GM19328 (cell line): ENCODE results near the gene CEMIP.
A peak's percentile ranks its signal among the peaks of the same experiment; 100 is the strongest.

ENCODE experiments used
- ATAC-seq: cut with Tn5 transposase; IDR thresholded peaks from one replicate; pipeline ENCODE4 v1.9.1; 2021; ENCODE audit warnings: mild to moderate bottlenecking, moderate library complexity; ENCODE audit not compliant: unreplicated experiment

The CEMIP gene

GRCh38 chr15:80970018-80970657 is 191.0 kb downstream of the CEMIP start:
- ATAC-seq = no peak

DNA sequence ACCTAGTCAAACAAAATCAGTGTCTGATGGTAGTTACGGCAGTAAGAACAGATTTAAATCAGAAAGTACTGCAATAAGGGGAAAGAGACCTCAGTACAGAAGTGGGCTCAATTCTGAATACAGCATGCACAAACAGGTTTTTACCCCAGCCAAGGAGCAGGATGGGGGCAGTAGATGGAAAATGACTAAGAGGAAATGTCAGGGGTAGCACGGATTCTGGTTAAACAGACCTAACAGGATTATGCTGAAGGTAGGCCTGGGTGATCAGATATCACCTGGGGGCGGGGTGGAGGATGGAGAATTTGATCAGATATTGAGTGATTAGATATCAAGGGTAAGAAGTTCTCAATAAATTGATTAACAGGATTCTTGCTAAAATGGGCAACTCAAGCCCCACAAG is 191.5 kb downstream of the CEMIP start:
- ATAC-seq = no peak

DNA sequence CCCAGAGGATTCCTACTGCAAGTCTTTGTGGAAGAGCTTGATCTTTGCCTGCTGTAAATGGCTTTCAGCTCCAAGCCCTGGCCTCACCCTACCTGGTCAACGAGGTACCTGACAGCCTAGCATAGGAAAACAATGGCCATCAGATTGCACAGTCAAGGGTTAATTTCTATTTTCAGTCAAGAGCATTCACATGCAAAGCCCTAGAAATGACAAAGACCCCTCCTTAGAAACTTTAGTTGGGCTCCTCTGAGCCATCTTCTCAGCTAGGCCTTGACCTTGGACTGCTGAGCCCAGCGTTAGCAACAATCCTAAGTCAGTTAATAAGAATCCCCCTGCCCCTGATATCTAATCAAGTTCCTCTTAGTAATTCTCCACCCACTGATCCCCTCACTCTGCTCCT is 192.0 kb downstream of the CEMIP start:
- ATAC-seq = no peak

GRCh38 chr15:80972276-80972675 is 193.1 kb downstream of the CEMIP start:
- no peak for ATAC-seq

DNA sequence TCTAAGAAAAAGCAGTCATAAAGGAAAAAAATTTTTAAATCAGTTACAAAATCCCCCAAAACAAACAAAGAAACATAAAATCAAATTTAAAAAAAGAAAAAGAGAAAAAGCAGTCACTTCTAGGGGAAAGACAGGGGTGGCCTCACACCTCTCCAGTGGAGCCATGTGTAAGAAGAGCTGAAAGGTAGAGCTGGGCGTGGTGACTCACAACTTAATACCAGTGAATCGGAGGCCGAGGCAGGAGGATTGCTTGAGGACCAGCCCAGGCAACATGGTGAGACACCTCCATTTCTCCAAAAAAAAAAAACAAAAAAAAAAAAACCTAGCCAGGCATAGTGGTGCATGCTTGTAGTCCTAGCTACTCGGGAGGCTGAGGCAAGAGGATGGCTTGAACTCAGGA is 195.7 kb downstream of the CEMIP start:
- no peak for ATAC-seq

DNA sequence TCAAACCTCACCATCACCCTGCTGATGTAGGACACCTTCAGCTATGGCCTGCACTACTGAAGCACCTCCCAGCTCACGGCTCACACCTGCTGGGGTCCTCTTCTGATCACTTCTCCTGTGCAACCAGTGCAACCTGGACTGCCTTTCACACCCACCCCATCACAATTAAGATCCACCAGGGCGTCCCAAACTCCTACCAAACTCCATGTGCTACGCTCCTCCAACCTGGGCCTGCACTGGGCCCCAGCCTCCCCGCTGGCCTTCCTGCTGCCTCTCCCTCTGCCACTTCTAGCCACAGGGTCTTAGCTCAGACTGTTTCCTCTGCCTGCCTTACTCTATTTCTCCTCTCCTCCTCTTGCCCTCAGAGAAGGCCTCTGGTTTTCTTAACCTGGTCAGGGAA is 197.7 kb downstream of the CEMIP start:
- no peak for ATAC-seq

DNA sequence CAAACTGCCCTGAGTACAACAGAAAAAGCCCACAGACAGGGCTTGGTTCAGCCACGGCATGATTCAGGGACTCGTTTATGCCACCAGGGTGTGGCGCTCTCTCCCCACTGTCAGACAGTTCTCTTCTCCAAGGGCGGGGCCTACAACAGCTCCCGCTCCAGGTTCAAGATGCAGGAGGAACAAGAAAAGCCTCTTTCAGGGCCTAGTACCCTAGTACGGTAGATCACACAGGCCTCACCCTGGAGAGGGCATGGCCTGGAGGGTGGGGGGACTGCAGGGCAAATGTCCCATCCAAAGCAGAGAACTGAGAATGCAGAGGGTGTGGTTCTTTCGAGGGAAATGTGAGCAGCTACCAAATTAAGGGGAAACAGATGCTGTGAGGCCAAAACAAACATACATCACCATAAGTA is 198.5 kb downstream of the CEMIP start:
- no peak for ATAC-seq

DNA sequence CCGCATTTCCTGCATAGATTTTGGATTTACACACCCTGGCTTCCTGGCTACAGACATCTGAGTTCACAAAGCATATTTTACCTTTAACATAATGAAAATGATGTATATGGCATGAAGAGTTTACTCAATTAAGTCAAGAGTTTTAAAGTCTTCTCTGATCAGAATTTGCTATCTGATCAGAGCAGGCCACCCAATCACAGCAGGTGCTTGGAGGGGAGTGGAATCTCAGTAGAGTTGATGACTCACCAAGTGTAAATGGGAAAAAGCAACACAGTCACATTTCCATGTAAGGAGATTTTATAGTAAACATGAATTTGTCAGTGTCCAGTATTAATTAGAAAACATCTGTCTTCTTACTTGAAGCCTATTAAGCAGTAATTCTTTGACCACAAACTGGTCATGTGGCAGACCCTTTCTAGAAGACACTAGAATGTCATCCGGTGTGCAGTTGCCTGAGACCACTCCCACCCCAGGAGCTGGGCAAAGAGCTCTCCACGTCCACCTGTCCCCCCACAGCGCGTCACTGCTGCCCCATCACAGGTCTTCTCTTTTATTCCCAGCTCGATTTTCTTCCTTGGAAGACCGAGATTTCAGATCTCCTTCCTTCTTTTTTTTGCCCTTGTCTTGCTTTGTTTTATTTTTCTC is 199.6 kb downstream of the CEMIP start:
- no peak for ATAC-seq

GRCh38 chr15:80979538-80980200 is 200.5 kb downstream of the CEMIP start:
- no peak for ATAC-seq

- no peak for ATAC-seq
Measured at GRCh38 chr15:80982205-80982604, 203.0 kb downstream of the CEMIP start.

DNA sequence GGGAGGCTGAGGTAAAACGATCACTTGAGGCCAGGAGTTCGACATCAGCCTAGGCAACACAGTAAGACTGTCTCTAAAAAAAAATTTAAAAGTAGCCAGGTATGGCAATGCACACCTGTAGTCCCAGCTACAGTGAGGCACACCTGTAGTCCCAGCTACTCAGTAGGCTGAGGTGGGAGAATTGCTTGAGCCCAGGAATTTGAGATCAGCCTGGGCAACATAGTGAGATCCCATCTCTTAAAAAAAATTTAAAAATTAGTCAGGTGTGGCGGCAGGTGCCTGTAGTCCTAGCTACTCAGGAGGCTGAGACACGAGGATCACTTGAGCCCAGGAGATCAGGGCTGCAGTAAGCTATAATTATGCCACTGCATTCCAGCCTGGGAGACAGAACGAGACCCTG is 203.7 kb downstream of the CEMIP start:
- no peak for ATAC-seq

- ATAC-seq = no peak
Measured at GRCh38 chr15:80984856-80985255, 205.7 kb downstream of the CEMIP start.

DNA sequence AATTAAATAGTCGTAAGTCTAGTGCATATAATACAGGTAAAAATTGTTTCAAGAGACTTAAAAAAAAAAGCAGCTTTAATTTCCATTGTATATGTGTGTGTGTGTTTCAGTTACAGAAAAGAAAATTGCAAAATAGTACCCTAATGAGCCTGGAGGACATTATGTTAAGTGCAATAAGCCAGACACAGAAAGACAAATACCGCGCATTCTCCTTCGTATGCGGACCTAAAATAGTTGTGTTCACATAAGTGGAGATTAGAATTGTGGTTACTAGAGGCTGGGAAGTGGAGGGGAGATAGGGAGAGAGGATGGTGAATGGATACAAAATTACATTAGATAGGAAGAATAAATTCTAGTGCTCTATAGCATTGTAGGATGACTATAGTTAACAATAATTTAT is 206.8 kb downstream of the CEMIP start:
- ATAC-seq = no peak

DNA sequence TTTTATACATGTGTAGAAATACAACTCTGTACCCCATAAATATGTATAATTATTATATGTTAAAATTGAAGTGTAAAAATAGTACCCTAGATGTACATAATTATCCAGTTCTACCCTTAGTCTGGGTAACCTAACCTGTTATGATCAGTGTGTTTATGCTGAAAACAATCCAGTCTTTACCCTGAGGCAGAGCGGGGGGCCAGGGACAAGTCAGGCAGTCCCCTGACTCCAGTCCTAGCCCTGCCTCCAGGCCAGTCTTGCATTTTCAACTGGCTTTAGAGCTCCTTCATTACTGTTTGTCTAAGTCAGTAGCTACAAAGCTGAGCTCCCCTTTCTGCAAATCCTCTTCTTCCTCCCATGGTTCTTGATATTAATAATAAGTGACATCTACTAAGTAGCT is 207.3 kb downstream of the CEMIP start:
- no peak for ATAC-seq

DNA sequence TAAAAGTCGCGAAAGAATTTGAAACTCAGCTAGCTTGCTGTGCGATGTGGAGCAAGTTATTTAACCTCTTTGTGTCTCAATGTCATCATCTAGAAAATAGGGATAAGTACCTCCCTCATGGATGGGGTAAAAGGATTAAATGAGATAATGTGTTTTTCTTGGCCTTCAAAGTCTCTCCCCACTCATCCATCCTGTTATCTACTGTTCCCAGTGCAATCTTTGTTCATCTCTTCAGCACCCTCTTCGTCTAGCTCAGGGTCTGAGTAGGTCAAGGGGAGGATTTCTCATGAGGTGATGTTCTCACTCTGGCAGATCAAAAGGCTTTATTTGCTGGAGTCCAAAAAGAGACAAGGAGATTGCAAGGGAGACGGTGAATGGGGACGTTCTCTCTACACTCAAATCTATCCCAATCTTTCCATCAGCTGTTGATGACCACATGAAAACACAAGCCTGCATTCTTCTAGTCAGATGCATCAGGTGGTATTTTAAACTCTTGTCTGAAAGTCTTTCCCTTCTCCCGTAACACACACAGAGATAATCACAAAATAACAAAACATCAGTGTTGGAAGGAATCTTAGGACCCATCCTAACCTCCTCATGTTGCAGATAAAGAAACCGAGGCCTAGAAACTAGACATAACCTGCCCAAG is 209.1 kb downstream of the CEMIP start:
- no peak for ATAC-seq

DNA sequence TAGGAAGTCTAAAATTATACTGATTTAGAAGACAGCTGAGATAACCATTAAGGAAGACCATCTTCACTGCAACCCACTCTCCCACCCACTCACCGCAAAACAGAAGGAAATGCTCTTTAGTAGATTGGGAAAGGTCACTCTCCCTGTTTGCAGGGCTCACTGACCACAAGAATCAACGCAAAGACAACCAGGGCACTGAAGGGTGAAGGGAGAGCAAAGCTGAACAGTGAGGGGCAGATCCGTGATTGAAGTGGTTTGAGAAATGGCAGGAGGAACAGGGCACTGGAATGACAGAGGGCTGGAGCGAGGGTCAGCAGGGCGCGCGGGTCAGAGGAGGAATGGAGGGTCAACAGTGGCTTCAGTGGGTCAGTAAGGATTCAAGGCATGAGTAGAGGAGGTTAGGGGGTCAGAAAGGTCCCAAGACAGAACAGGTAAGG is 209.9 kb downstream of the CEMIP start:
- ATAC-seq = no peak

DNA sequence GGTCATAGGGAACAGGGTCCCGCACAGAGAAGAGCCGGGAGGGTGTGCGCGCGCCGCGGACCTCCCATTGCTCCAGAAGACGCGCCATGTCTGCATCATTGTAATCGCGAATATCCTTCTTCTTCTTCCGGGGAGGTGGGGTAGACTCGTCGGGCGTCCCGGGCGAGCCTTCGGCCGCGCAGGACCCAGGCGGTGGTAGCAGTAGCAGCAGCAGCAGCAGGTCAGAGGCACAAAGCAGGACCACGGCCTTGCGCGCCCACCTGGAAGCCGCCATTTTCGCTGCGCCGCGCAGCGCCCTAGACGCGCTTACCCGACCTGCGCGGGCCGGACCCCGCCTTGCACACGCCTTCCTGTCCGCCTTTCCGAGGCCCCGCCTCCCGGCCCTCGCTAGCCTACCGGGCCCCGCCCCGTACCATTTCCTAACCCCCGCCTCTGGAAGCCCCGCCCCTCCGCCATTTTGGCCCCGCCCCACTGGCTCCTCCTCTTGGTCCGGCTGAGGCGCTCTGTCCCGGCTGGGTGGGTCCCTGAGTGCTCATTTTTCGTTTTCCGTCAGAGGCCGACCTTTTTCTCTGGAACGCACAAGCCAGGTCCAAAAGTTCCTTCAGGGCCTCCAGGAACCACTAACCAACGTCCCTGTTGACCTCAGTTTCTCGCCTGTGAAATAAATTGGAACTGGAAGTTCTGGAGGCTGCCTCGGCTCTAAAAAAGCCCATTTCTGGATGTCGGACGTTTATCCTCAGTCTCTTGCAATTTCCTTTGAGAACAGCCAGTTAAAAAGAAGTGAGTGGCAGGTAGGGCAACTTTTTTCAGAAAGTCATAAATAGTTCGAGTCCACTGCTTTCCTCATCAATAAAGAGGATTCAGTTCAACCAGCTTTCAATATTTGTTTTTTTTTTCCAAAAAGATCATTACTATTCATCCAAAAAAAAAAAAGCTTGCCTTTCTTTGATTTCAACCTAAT is 210.6 kb downstream of the CEMIP start, which contains the start of gene MESD:
MESD (minus strand) TSS at position 302 of the 961 bp plus-strand sequence; CDS start at position 274, 28 bp downstream.
- ATAC-seq = peak; percentile 93

DNA sequence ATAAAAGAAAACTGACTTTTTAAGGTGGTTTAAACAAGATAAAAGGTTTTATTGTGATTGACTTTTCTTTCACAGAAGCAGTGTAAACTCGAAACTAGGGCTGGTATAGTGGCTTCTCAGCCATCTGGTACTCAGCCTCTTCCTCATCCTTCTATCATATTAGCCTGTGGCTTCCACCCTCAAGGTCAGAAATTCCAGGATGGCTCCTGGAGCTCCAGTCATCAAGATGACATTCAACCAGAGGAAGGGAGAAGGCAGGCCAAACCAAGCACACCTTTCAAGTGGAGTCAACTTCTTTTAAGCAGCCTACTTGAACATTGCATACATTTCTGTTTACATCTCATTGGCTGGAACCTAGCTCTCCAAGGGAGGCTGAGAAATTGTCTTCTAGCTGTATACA is 211.8 kb downstream of the CEMIP start:
- no peak for ATAC-seq

DNA sequence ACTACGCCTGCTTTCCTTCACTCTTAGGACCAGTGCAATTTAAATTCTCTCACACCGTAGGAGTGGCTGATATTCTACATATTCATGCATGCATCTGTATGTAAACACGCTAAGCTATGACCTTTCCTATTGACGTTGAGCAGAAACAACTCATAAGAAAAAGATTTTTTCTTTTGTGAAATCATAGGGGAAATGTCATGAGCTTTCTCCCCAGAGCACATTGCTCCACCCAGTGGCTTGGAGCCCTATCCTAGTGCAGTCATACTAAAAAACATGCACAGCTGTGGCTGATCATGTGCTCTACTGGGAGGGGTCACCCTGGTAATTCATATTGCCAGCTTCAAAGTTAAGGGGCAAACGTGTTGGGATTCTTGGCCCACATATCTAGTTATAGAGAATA is 212.3 kb downstream of the CEMIP start:
- no peak for ATAC-seq

DNA sequence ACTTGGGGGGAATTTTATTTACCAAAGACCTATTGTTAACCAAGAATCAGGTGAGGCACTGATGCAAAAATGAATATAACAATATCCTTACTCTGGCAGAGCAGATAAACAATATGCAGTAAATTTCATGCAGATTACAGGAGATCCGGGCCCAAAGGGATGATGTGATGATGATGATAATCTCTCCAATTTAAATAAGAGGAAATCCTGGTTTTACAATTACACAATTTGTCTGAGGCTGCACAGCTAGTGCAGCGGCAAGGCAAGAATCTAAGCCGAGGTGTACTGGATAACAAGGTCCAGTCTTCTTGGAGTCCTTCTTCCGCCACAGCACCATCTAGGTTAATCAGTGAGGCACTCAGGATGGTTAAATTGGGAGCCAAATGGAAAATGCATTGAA is 212.8 kb downstream of the CEMIP start:
- no peak for ATAC-seq

- ATAC-seq = no peak
Measured at GRCh38 chr15:80992441-80992840, 213.3 kb downstream of the CEMIP start.
